ENCODE results near the gene CDH23. TPM values are rescaled to one million over a fixed set of nuclear protein-coding genes. Genes with fewer than 3 reads are reported as not detected.

Gene CDH23
- total and polyA plus RNA-seq, 9 of the 15 experiments (the other 6 are each of a cell fraction or from before 2014, with no cell fraction given), result 0.18 to 1.2 (median 0.47) TPM

DNA sequence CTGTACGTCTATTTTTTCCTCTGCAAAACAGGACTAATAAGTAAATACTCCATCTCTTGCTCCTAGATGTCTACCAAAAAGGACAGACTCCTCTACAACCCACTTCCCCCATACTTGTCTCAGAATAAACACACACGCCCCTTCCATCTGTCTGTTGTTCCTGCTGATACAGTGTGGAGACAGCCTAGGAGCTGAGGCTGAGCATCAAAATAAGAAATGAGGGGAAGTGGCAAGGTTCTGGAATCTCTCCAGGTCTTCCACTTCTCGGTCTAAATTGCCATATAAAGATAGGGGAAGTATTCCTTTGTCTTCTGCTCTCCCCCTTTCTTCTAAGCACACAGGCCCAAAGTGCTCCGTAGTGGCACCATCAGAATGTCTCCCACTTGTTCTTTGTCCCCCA, 407.4 kb downstream of the CDH23 start:
- intact Hi-C loops (cut with micrococcal nuclease), result no loop called here
- no peaks in the 10 kb centered on the region for H4K20me1 ChIP-seq (replicated peaks; ENCODE audit: control insufficient read depth, insufficient read depth, low read length)
- no peak overlapping the region for H3K9ac ChIP-seq (ENCODE audit: insufficient read depth in 1 of 2, low read depth in 2 of 2, low read length in 2 of 2)
- peaks cover 17 to 33% of the 10 kb centered on the region in 2 experiments for H3K4me1 ChIP-seq (replicated peaks in 1 of 2; ENCODE audit: control insufficient read depth in 2 of 2, insufficient read depth in 2 of 2, low read length in 2 of 2)
- H3K79me2 ChIP-seq (ENCODE audit: control insufficient read depth, insufficient read depth, low read length), result no peaks in the 10 kb centered on the region
- in situ Hi-C loops (cut with MboI), result no loop called here
- H3K9me3 ChIP-seq (replicated peaks; ENCODE audit: control insufficient read depth, insufficient read depth, low read depth, low read length), result no peaks in the 10 kb centered on the region; the same call in 1 of the 2 replicates
- H3K27ac ChIP-seq (ENCODE audit: extremely low read depth, low read depth, low read length), result no peak overlapping the region
- WGBS (ENCODE audit: insufficient coverage, low coverage, missing lambda C conversion rate), result 11% methylated on average over 4 of the region's 4 CpGs
- CTCF ChIA-PET (ENCODE audit: low intra/inter-chr PET ratio), result no interaction called here
- no peak overlapping the region for H3K4me3 ChIP-seq
- no peaks in the 10 kb centered on the region for H3K27me3 ChIP-seq (ENCODE audit: control insufficient read depth in 2 of 2, insufficient read depth in 2 of 2, low read length in 2 of 2)
- ATAC-seq, result no peak
- H3K4me2 ChIP-seq (ENCODE audit: insufficient read depth, low read length), result no peak overlapping the region
- TF ChIP-seq SPI1 (IDR thresholded peaks at IDR 0.05; ENCODE audit: borderline replicate concordance, low read depth, low read length), result peak; percentile 42; the same call in 1 of the 2 replicates
- TF ChIP-seq, protein P1, sequence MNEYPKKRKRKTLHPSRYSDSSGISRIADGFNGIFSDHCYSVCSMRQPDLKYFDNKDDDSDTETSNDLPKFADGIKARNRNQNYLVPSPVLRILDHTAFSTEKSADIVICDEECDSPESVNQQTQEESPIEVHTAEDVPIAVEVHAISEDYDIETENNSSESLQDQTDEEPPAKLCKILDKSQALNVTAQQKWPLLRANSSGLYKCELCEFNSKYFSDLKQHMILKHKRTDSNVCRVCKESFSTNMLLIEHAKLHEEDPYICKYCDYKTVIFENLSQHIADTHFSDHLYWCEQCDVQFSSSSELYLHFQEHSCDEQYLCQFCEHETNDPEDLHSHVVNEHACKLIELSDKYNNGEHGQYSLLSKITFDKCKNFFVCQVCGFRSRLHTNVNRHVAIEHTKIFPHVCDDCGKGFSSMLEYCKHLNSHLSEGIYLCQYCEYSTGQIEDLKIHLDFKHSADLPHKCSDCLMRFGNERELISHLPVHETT (CRISPR knock-in tag; conservative IDR thresholded peaks at IDR 0.05 in 1 of 2, IDR thresholded peaks at IDR 0.05 in 1 of 2), result 0 out of 4 replicates have a peak, but pooled peaks of 1 of the 2 experiments have one; percentile 32
- TF ChIP-seq CBFA2T3 (IDR thresholded peaks at IDR 0.05), result no peak
- FAIRE-seq, result no peak
- H3K36me3 ChIP-seq (ENCODE audit: control insufficient read depth, insufficient read depth, low read length), result no peaks in the 10 kb centered on the region
- POLR2A ChIA-PET, result interaction anchor here (0.6 to 0.9 kb wide), 2 partner anchors 12 to 31 kb away, joined by 3 to 4 read pairs; partner anchors contain the start of gene VSIR
- no peak overlapping the region for H2AFZ ChIP-seq (ENCODE audit: low read depth, low read length)
- no TSS peak for BruUV-seq (replicated peaks)
- H3K9me1 ChIP-seq (ENCODE audit: control insufficient read depth, insufficient read depth, low read length), result peaks cover 3% of the 10 kb centered on the region
- DNase-seq (ENCODE audit: extremely low read depth in 1 of 4, low spot score in 3 of 4), result no peak
